ENCODE results near the gene OBP2A. TPM values are rescaled to one million over a fixed set of nuclear protein-coding genes. Genes with fewer than 3 reads are reported as not detected.

Gene OBP2A
- total RNA-seq, 1 experiment from 2014 or later, result not detected

GRCh38 chr9:135574943-135575342 is 29.0 kb downstream of the OBP2A start (continued):
- no peak for TF ChIP-seq ZSCAN18 (CRISPR knock-in tag; IDR thresholded peaks at IDR 0.05)
- TF ChIP-seq NR2C2 (CRISPR knock-in tag; IDR thresholded peaks at IDR 0.05), result no peak
- no peak for TF ChIP-seq NFYB (CRISPR knock-in tag; conservative IDR thresholded peaks at IDR 0.05; ENCODE audit: low read depth)
- no peak for TF ChIP-seq ERG (CRISPR knock-in tag; IDR thresholded peaks at IDR 0.05)
- no peak for TF ChIP-seq FOXJ3 (CRISPR knock-in tag; IDR thresholded peaks at IDR 0.05; ENCODE audit: borderline replicate concordance)
- TF ChIP-seq TEAD1 (CRISPR knock-in tag; IDR thresholded peaks at IDR 0.05), result no peak
- TF ChIP-seq SMAD4 (CRISPR knock-in tag; IDR thresholded peaks at IDR 0.05), result no peak
- no peak for TF ChIP-seq ZBTB43 (CRISPR knock-in tag; IDR thresholded peaks at IDR 0.05)
- TF ChIP-seq GTF2I (CRISPR knock-in tag; conservative IDR thresholded peaks at IDR 0.05), result no peak
- TF ChIP-seq, protein P1, sequence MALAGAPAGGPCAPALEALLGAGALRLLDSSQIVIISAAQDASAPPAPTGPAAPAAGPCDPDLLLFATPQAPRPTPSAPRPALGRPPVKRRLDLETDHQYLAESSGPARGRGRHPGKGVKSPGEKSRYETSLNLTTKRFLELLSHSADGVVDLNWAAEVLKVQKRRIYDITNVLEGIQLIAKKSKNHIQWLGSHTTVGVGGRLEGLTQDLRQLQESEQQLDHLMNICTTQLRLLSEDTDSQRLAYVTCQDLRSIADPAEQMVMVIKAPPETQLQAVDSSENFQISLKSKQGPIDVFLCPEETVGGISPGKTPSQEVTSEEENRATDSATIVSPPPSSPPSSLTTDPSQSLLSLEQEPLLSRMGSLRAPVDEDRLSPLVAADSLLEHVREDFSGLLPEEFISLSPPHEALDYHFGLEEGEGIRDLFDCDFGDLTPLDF (CRISPR knock-in tag; IDR thresholded peaks at IDR 0.05), result no peak
- TF ChIP-seq, protein P2, sequence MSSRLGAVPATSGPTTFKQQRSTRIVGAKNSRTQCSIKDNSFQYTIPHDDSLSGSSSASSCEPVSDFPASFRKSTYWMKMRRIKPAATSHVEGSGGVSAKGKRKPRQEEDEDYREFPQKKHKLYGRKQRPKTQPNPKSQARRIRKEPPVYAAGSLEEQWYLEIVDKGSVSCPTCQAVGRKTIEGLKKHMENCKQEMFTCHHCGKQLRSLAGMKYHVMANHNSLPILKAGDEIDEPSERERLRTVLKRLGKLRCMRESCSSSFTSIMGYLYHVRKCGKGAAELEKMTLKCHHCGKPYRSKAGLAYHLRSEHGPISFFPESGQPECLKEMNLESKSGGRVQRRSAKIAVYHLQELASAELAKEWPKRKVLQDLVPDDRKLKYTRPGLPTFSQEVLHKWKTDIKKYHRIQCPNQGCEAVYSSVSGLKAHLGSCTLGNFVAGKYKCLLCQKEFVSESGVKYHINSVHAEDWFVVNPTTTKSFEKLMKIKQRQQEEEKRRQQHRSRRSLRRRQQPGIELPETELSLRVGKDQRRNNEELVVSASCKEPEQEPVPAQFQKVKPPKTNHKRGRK (CRISPR knock-in tag; IDR thresholded peaks at IDR 0.05; ENCODE audit: borderline replicate concordance), result no peak

DNA sequence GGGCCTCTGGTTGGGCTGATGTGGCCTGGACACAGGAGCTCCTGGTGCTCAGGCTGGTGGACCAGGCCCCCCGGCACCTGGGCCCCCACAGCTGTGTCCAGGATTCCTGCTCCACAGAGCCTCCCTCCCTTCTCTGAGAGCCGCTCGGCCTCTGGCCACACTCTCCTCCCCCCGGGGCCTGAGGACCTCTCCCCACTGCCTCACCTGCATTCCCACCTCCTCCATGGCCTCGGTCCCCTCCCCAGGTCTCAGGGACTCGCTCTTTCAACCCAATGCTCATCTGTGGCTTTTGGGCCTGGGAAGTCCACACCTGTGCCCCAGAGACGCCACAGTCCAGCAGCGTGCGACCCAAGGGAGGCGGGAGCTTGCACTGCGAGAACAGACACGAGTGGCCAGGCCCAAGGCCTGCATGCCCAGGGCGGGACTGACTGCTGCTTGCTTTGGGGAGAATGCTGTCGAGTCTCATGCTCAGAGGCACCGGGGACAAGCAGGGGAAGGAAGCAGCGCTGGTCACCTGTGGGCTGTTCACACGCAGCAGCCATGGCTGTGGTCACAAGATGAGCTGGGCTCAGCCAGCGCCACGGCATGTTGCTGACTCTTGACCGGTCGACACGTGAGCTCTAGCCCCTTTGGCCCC is 30.2 kb downstream of the OBP2A start:
- peaks cover 2% of the 10 kb centered on the region for H3K9me3 Mint-ChIP-seq
- peaks cover 1% of the 10 kb centered on the region; the same call in 1 of the 2 replicates for H3K36me3 Mint-ChIP-seq
- ChIA-PET CTCF (interaction anchor here (1.2 kb wide), 1 partner anchor 10 kb away, joined by 3 read pairs; no protein-coding TSS in a partner anchor), POLR2A (no interaction called here)
- no peak overlapping the region for H3K27ac Mint-ChIP-seq
- ATAC-seq (no peak), DNase-seq (ENCODE audit: low spot score) (no peak)
- peaks cover under 1% of the 10 kb centered on the region; the same call in 1 of the 2 replicates for H3K27me3 Mint-ChIP-seq (ENCODE audit: low read depth)
- H3K4me3 Mint-ChIP-seq, result no peak overlapping the region
- H3K4me1 Mint-ChIP-seq, result peaks cover under 1% of the 10 kb centered on the region
- TF ChIP-seq MXD4 (CRISPR knock-in tag; IDR thresholded peaks at IDR 0.05; ENCODE audit: borderline replicate concordance) (no peak), ZNF416 (CRISPR knock-in tag; IDR thresholded peaks at IDR 0.05) (no peak), OVOL2 (CRISPR knock-in tag; IDR thresholded peaks at IDR 0.05; ENCODE audit: borderline replicate concordance) (no peak), ELF4 (CRISPR knock-in tag; IDR thresholded peaks at IDR 0.05; ENCODE audit: low read depth) (no peak), NFE2L1 (CRISPR knock-in tag; IDR thresholded peaks at IDR 0.05) (no peak), ESRRA (CRISPR knock-in tag; IDR thresholded peaks at IDR 0.05; ENCODE audit: borderline replicate concordance) (no peak), SP1 (CRISPR knock-in tag; conservative IDR thresholded peaks at IDR 0.05) (no peak)
- TF ChIP-seq, protein P3, sequence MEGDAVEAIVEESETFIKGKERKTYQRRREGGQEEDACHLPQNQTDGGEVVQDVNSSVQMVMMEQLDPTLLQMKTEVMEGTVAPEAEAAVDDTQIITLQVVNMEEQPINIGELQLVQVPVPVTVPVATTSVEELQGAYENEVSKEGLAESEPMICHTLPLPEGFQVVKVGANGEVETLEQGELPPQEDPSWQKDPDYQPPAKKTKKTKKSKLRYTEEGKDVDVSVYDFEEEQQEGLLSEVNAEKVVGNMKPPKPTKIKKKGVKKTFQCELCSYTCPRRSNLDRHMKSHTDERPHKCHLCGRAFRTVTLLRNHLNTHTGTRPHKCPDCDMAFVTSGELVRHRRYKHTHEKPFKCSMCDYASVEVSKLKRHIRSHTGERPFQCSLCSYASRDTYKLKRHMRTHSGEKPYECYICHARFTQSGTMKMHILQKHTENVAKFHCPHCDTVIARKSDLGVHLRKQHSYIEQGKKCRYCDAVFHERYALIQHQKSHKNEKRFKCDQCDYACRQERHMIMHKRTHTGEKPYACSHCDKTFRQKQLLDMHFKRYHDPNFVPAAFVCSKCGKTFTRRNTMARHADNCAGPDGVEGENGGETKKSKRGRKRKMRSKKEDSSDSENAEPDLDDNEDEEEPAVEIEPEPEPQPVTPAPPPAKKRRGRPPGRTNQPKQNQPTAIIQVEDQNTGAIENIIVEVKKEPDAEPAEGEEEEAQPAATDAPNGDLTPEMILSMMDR (IDR thresholded peaks at IDR 0.05), result no peak

All from WTC11 (cell line).